NB4 (cell line): ENCODE data around the gene GRM1.
"Not testable (repeated sequence)": the region's sequence is repeated elsewhere in the genome, so short reads cannot be mapped to it uniquely, and the experiment has no call there.

Source experiments
- DNase-seq: peaks from one replicate; pipeline ENCODE4 v3.0.0; 2010; ENCODE audit warnings: low read depth
- H3K4me3 ChIP-seq: one replicate; pipeline ENCODE4 v1.5.1; 2011; ENCODE audit warnings: mild to moderate bottlenecking, low read depth, low read length, moderate library complexity
- MYC ChIP-seq: IDR thresholded peaks from 2 replicates; pipeline ENCODE4 v1.6.1; 2011; ENCODE audit warnings: low read depth, low read length
- POLR2A ChIP-seq: IDR thresholded peaks from 2 replicates; pipeline ENCODE4 v1.6.1; 2011; ENCODE audit warnings: mild to moderate bottlenecking; ENCODE audit not compliant: insufficient read length; ENCODE audit errors: extremely low read depth
- TF ChIP-seq, protein P1 (sequence below): IDR thresholded peaks from one replicate; pipeline ENCODE4 v1.5.1; 2012; ENCODE audit warnings: low read depth, low read length
- TF ChIP-seq, protein P2 (sequence below): IDR thresholded peaks from 2 replicates; pipeline ENCODE4 v1.6.1; 2011; ENCODE audit warnings: low read depth, low read length

Gene GRM1

GRCh38 chr6:146267946-146268345, 239.1 kb downstream of the GRM1 start:
- TF ChIP-seq, protein P1, sequence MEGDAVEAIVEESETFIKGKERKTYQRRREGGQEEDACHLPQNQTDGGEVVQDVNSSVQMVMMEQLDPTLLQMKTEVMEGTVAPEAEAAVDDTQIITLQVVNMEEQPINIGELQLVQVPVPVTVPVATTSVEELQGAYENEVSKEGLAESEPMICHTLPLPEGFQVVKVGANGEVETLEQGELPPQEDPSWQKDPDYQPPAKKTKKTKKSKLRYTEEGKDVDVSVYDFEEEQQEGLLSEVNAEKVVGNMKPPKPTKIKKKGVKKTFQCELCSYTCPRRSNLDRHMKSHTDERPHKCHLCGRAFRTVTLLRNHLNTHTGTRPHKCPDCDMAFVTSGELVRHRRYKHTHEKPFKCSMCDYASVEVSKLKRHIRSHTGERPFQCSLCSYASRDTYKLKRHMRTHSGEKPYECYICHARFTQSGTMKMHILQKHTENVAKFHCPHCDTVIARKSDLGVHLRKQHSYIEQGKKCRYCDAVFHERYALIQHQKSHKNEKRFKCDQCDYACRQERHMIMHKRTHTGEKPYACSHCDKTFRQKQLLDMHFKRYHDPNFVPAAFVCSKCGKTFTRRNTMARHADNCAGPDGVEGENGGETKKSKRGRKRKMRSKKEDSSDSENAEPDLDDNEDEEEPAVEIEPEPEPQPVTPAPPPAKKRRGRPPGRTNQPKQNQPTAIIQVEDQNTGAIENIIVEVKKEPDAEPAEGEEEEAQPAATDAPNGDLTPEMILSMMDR: no peak
- TF ChIP-seq, protein P2, sequence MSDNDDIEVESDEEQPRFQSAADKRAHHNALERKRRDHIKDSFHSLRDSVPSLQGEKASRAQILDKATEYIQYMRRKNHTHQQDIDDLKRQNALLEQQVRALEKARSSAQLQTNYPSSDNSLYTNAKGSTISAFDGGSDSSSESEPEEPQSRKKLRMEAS: no peak
- no peak for TF ChIP-seq MYC
- no peak for TF ChIP-seq POLR2A
- no peak for DNase-seq
- no peak overlapping the region for H3K4me3 ChIP-seq

GRCh38 chr6:146269482-146269881, 240.6 kb downstream of the GRM1 start:
- TF ChIP-seq POLR2A (no peak), MYC (no peak)
- TF ChIP-seq, protein P2: no peak
- TF ChIP-seq, protein P1: no peak
- DNase-seq: no peak
- H3K4me3 ChIP-seq: no peak overlapping the region

DNA sequence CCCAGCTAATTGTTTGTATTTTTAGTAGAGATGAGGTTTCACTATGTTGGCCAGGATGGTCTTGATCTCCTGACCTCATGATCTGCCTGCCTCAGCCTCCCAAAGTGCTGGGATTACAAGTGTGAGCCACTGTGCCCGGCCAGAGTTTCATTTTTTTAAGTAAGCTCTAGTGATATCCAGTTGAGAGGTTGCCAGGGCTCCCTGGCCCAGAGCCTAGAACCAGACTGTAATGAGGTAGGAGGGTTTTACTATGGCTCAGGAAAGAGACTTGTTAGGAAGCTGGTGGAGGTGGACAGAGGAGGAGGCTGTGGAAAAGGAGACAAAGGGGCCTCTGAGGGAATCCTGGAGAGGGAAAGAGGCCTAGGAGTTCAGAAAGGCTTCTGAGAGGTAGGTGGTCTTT, 242.3 kb downstream of the GRM1 start:
- not testable (repeated sequence) for DNase-seq, H3K4me3 ChIP-seq

DNA sequence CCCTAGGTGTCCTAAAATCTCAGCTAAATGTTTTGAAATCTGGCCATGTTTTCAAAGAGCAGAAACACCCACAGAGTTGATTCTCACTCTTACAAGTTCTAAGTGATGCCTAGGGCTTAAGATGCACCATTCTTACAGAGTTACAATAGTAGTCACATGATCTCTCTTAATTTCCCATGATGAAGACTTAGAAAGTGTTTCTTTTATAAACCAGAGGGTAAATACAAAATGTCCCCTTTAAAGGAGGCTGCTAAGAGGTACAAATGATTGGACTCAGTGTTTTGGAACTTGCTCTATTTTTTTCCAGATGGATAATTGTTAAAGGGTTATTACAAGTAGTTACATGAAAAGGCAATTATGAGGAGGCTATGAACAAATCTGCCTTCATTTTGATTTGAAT, 244.6 kb downstream of the GRM1 start:
- H3K4me3 ChIP-seq: no peak overlapping the region
- no peak for DNase-seq
- TF ChIP-seq, protein P2: no peak
- TF ChIP-seq, protein P1: no peak
- TF ChIP-seq POLR2A: no peak
- no peak for TF ChIP-seq MYC

DNA sequence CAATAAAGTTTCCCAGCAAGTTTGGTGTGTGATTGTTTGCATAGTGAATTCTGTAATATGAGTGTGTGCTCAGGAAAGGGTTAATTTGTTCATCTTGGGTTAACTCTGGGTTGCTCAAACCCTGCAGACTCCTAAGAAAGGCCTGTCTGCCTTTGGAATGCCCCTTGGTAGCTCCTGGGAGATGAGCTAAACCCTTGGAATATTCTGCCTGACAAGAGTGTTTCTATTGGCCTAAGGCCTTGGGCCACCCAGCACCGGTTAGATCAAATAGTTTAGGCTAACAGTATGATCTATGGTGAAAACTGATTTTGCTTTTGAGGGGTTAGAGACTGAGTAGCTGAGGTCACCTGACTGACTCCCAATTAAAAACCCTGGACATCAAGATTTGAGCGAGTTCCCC, 248.3 kb downstream of the GRM1 start:
- no peak overlapping the region for H3K4me3 ChIP-seq
- DNase-seq: no peak
- no peak for TF ChIP-seq MYC
- TF ChIP-seq POLR2A: no peak
- TF ChIP-seq, protein P1: no peak
- TF ChIP-seq, protein P2: no peak

DNA sequence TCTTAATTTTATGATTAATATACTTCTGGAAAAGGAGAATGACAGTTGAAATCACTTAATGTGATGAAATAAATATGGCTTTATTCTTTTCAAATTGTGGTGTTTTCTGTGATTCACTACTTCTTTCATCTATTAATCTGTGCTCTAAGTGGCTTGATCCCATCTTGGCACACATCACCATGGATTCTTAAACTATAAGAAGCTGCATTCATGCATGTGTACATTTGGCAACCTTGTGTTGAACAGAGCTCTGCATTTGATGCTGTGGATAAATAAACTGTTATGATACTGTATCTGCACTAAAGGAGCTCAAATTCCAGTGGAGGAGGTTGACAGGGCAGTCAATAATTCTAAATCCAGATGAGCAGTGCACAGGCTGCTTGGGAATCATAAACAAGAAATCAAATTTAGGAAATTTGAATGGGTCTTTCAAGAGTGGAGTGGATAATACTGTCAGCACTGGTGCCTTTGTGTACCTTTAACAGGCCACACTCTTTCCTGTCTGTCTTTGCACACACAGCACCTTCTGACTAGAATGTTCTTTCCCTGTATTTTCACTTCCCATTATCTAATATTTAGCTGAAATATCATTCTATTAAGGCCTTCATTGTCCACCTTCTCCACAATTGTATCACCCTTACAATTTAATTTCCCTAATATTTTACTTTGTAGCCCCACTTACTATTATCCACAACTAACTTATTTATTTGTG, 252.9 kb downstream of the GRM1 start:
- TF ChIP-seq, protein P1: no peak
- no peak for TF ChIP-seq MYC
- TF ChIP-seq, protein P2: no peak
- no peak for TF ChIP-seq POLR2A
- no peak overlapping the region for H3K4me3 ChIP-seq
- DNase-seq: no peak
